ENCODE measurements around the gene TMEM235. TPM values are rescaled to one million over a fixed set of nuclear protein-coding genes. Genes with fewer than 3 reads are reported as not detected.

TMEM235 gene
- total and polyA plus RNA-seq, 2 experiments from 2014 or later = not detected

DNA sequence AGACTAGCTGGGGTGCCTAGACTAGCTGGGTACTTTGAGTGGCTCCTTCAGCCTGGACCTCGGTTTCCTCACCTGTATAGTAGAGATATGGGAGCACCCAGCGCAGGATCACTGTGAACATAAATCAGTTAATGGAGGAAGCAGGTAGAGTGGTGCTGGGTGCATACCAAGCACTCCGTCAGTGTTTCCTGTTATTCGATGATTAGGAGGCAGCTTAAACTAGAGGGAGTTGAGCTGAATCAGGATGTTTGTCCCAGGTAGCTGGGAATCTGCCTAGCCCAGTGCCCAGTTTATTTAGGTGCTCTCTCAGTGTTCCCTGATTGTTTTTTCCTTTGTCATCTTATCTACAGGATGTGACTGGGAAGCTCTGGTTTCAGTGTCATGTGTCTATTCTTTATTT is 8.4 kb upstream of the TMEM235 start (continued):
- TF ChIP-seq, protein P1, sequence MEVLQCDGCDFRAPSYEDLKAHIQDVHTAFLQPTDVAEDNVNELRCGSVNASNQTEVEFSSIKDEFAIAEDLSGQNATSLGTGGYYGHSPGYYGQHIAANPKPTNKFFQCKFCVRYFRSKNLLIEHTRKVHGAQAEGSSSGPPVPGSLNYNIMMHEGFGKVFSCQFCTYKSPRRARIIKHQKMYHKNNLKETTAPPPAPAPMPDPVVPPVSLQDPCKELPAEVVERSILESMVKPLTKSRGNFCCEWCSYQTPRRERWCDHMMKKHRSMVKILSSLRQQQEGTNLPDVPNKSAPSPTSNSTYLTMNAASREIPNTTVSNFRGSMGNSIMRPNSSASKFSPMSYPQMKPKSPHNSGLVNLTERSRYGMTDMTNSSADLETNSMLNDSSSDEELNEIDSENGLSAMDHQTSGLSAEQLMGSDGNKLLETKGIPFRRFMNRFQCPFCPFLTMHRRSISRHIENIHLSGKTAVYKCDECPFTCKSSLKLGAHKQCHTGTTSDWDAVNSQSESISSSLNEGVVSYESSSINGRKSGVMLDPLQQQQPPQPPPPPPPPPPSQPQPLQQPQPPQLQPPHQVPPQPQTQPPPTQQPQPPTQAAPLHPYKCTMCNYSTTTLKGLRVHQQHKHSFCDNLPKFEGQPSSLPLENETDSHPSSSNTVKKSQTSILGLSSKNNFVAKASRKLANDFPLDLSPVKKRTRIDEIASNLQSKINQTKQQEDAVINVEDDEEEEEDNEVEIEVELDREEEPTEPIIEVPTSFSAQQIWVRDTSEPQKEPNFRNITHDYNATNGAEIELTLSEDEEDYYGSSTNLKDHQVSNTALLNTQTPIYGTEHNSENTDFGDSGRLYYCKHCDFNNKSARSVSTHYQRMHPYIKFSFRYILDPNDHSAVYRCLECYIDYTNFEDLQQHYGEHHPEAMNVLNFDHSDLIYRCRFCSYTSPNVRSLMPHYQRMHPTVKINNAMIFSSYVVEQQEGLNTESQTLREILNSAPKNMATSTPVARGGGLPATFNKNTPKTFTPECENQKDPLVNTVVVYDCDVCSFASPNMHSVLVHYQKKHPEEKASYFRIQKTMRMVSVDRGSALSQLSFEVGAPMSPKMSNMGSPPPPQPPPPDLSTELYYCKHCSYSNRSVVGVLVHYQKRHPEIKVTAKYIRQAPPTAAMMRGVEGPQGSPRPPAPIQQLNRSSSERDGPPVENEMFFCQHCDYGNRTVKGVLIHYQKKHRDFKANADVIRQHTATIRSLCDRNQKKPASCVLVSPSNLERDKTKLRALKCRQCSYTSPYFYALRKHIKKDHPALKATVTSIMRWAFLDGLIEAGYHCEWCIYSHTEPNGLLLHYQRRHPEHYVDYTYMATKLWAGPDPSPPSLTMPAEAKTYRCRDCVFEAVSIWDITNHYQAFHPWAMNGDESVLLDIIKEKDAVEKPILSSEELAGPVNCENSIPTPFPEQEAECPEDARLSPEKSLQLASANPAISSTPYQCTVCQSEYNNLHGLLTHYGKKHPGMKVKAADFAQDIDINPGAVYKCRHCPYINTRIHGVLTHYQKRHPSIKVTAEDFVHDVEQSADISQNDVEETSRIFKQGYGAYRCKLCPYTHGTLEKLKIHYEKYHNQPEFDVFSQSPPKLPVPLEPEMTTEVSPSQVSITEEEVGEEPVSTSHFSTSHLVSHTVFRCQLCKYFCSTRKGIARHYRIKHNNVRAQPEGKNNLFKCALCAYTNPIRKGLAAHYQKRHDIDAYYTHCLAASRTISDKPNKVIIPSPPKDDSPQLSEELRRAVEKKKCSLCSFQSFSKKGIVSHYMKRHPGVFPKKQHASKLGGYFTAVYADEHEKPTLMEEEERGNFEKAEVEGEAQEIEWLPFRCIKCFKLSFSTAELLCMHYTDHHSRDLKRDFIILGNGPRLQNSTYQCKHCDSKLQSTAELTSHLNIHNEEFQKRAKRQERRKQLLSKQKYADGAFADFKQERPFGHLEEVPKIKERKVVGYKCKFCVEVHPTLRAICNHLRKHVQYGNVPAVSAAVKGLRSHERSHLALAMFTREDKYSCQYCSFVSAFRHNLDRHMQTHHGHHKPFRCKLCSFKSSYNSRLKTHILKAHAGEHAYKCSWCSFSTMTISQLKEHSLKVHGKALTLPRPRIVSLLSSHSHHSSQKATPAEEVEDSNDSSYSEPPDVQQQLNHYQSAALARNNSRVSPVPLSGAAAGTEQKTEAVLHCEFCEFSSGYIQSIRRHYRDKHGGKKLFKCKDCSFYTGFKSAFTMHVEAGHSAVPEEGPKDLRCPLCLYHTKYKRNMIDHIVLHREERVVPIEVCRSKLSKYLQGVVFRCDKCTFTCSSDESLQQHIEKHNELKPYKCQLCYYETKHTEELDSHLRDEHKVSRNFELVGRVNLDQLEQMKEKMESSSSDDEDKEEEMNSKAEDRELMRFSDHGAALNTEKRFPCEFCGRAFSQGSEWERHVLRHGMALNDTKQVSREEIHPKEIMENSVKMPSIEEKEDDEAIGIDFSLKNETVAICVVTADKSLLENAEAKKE (CRISPR knock-in tag; IDR thresholded peaks at IDR 0.05) = no peak
- TF ChIP-seq CREB1 (CRISPR knock-in tag; IDR thresholded peaks at IDR 0.05; ENCODE audit: low read depth) = no peak
- TF ChIP-seq, protein P2, sequence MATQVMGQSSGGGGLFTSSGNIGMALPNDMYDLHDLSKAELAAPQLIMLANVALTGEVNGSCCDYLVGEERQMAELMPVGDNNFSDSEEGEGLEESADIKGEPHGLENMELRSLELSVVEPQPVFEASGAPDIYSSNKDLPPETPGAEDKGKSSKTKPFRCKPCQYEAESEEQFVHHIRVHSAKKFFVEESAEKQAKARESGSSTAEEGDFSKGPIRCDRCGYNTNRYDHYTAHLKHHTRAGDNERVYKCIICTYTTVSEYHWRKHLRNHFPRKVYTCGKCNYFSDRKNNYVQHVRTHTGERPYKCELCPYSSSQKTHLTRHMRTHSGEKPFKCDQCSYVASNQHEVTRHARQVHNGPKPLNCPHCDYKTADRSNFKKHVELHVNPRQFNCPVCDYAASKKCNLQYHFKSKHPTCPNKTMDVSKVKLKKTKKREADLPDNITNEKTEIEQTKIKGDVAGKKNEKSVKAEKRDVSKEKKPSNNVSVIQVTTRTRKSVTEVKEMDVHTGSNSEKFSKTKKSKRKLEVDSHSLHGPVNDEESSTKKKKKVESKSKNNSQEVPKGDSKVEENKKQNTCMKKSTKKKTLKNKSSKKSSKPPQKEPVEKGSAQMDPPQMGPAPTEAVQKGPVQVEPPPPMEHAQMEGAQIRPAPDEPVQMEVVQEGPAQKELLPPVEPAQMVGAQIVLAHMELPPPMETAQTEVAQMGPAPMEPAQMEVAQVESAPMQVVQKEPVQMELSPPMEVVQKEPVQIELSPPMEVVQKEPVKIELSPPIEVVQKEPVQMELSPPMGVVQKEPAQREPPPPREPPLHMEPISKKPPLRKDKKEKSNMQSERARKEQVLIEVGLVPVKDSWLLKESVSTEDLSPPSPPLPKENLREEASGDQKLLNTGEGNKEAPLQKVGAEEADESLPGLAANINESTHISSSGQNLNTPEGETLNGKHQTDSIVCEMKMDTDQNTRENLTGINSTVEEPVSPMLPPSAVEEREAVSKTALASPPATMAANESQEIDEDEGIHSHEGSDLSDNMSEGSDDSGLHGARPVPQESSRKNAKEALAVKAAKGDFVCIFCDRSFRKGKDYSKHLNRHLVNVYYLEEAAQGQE (IDR thresholded peaks at IDR 0.05; ENCODE audit: unreplicated experiment) = no peak
- TF ChIP-seq, protein P3, sequence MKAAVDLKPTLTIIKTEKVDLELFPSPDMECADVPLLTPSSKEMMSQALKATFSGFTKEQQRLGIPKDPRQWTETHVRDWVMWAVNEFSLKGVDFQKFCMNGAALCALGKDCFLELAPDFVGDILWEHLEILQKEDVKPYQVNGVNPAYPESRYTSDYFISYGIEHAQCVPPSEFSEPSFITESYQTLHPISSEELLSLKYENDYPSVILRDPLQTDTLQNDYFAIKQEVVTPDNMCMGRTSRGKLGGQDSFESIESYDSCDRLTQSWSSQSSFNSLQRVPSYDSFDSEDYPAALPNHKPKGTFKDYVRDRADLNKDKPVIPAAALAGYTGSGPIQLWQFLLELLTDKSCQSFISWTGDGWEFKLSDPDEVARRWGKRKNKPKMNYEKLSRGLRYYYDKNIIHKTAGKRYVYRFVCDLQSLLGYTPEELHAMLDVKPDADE (IDR thresholded peaks at IDR 0.05) = no peak
- TF ChIP-seq STAT1 (IDR thresholded peaks at IDR 0.05; ENCODE audit: unreplicated experiment) = no peak
- no peak for TF ChIP-seq POLR2AphosphoS5 (IDR thresholded peaks at IDR 0.05; ENCODE audit: low read depth)
- no peak for TF ChIP-seq ZNF114 (CRISPR knock-in tag; IDR thresholded peaks at IDR 0.05)
